Endothelial cell of umbilical vein (primary cell): Measurements from ENCODE around the gene TULP1. TPM values are rescaled to one million over a fixed set of nuclear protein-coding genes. Genes with fewer than 3 reads are reported as not detected.

Source experiments
- BruUV-seq: library from RNA; stranded (reverse); fragments of 400-500 nt; replicated peaks from 2 replicates; lab custom pipeline; 2021; lab: Mats Ljungman, UMichigan
- CTCF ChIA-PET: fragments of 300-600, 350-600 bp; sonication (Branson Sonifier 250); formaldehyde crosslinking; loops from one replicate; lab custom pipeline; 2021; ENCODE audit warnings: antibody characterized with exemption, inconsistent platforms; lab: Charles Lee
- POLR2A ChIA-PET: fragments of 300-600, 350-600 bp; sonication (Branson Sonifier 250); formaldehyde crosslinking; loops from one replicate; lab custom pipeline; 2021; ENCODE audit warnings: antibody characterized with exemption, inconsistent platforms; lab: Charles Lee
- DNase-seq: peaks from one replicate; pipeline ENCODE4 v3.0.0-alpha.2; 2011; ENCODE audit warnings: low read depth, low spot score
- FAIRE-seq: peaks from 2 replicates; lab custom pipeline; 2011; peaks lifted over from hg19 to GRCh38; lab: Jason Lieb, UNC
- H2AFZ ChIP-seq: 2 replicates; pipeline ENCODE4 v1.6.0; 2012; ENCODE audit warnings: low read depth, low read length, control low read depth, inconsistent platforms
- H3K27ac ChIP-seq: 2 replicates; pipeline ENCODE4 v1.5.1; 2011; ENCODE audit warnings: low read depth, mild to moderate bottlenecking, control low read depth, low read length, moderate library complexity; ENCODE audit not compliant: insufficient read depth
- H3K27me3 ChIP-seq, 2 experiments: 2 replicates each; pipeline versions ENCODE4 v1.6.0 to v1.6.1; 2011; ENCODE audit warnings: low read length in 2 of 2, mixed read lengths in 1 of 2; ENCODE audit not compliant: control insufficient read depth in 2 of 2, insufficient read depth in 2 of 2
- H3K36me3 ChIP-seq, 2 experiments: 2 replicates in 1 of 2; 3 replicates in 1 of 2; pipeline ENCODE4 v1.5.1; 2011; ENCODE audit warnings: low read length in 2 of 2, mild to moderate bottlenecking in 1 of 2, moderate library complexity in 1 of 2; ENCODE audit not compliant: control insufficient read depth in 2 of 2, insufficient read depth in 2 of 2; ENCODE audit errors: extremely low read depth in 1 of 2
- H3K4me1 ChIP-seq: 3 replicates; pipeline ENCODE4 v1.5.1; 2011; ENCODE audit warnings: mild to moderate bottlenecking, low read length; ENCODE audit not compliant: control insufficient read depth, insufficient read depth; ENCODE audit errors: extremely low read depth
- H3K4me2 ChIP-seq: 2 replicates; pipeline ENCODE4 v1.6.1; 2011; ENCODE audit warnings: low read length, control low read depth, mixed read lengths; ENCODE audit not compliant: insufficient read depth
- H3K4me3 ChIP-seq, 3 experiments: fragments of 200-600 bp in 1 of 3; sonication (generic), shearing (Covaris generic) in 1 of 3; replicated peaks in 1 of 3; 2 replicates each; pipeline ENCODE4 v1.5.1; 2011 to 2016; ENCODE audit warnings: control low read depth in 3 of 3, low read length in 3 of 3, mild to moderate bottlenecking in 2 of 3, inconsistent platforms in 1 of 3, low read depth in 1 of 3, moderate library complexity in 1 of 3; ENCODE audit not compliant: insufficient read depth in 1 of 3
- H3K79me2 ChIP-seq: 2 replicates; pipeline ENCODE4 v1.6.0; 2012; ENCODE audit warnings: low read length, inconsistent platforms; ENCODE audit not compliant: control insufficient read depth, insufficient read depth
- H3K9ac ChIP-seq: replicated peaks from 2 replicates; pipeline ENCODE3; 2011; ENCODE audit warnings: low read length, control low read depth; ENCODE audit not compliant: insufficient read depth; ENCODE audit errors: extremely low read depth
- H3K9me1 ChIP-seq: replicated peaks from 3 replicates; pipeline ENCODE4 v1.6.0; 2011; ENCODE audit warnings: mild to moderate bottlenecking, low read length; ENCODE audit not compliant: control insufficient read depth, insufficient read depth; ENCODE audit errors: extremely low read depth
- H3K9me3 ChIP-seq: replicated peaks from 2 replicates; pipeline ENCODE4 v1.5.1; 2012; ENCODE audit warnings: low read length, inconsistent platforms; ENCODE audit not compliant: control insufficient read depth, insufficient read depth
- H4K20me1 ChIP-seq: replicated peaks from 2 replicates; pipeline ENCODE3; 2011; ENCODE audit warnings: mild to moderate bottlenecking, low read length; ENCODE audit not compliant: control insufficient read depth, insufficient read depth; ENCODE audit errors: extremely low read depth
- EZH2 ChIP-seq: IDR thresholded peaks from 2 replicates; pipeline ENCODE4 v1.6.1; 2012; ENCODE audit warnings: borderline replicate concordance, low read depth, mild to moderate bottlenecking, moderate library complexity, low read length, inconsistent platforms; ENCODE audit not compliant: severe bottlenecking
- FOS ChIP-seq: IDR thresholded peaks from 2 replicates; pipeline ENCODE4 v1.6.1; 2011; ENCODE audit warnings: mild to moderate bottlenecking, low read length, moderate library complexity, borderline replicate concordance; ENCODE audit not compliant: insufficient read depth
- GATA2 ChIP-seq: IDR thresholded peaks from 2 replicates; pipeline ENCODE4 v1.7.0; 2011; ENCODE audit warnings: low read depth, mild to moderate bottlenecking, moderate library complexity, mixed read lengths, low read length; ENCODE audit not compliant: insufficient read length, insufficient read depth
- JUN ChIP-seq: IDR thresholded peaks from 2 replicates; pipeline ENCODE4 v1.6.1; 2011; ENCODE audit warnings: borderline replicate concordance, low read depth; ENCODE audit not compliant: insufficient read length, insufficient read depth
- MYC ChIP-seq: IDR thresholded peaks from one replicate; pipeline ENCODE4 v1.6.1; 2011; ENCODE audit warnings: mild to moderate bottlenecking, low read depth, low read length
- POLR2A ChIP-seq: IDR thresholded peaks from 2 replicates; pipeline ENCODE4 v1.6.1; 2012; ENCODE audit warnings: low read depth, mild to moderate bottlenecking, control low read depth, low read length
- POLR2AphosphoS5 ChIP-seq: IDR thresholded peaks from 2 replicates; pipeline ENCODE4 v1.6.1; 2012; ENCODE audit warnings: low read depth, mild to moderate bottlenecking, control low read depth, low read length, moderate library complexity; ENCODE audit not compliant: insufficient read depth
- dilution Hi-C: fragments of 300-500 bp; cut with MboI; formaldehyde crosslinking; loops from one replicate; pipeline ENCODE4 v1.15.0; 2019; ENCODE audit warnings: low sequenced_read_pairs; ENCODE audit not compliant: extremely low pct_ligation_motif_present
- intact Hi-C: fragments of 100-400 bp; cut with micrococcal nuclease; formaldehyde crosslinking; loops from one replicate; pipeline ENCODE4 v1.10.0; 2022
- polyA plus RNA-seq, 4 experiments: library from polyadenylated mRNA; depleted of rRNA in 3 of 4; stranded (reverse) in 3 of 4; unstranded in 1 of 4; fragments of >200 nt; gene quantifications; 2 replicates each; pipeline versions ENCODE4 v1.2.1 to v1.2.3, GENCODE V29; 2011 to 2012; ENCODE audit warnings: missing spikeins in 1 of 4
- total RNA-seq: library from RNA; stranded (reverse); gene quantifications from 2 replicates; pipeline ENCODE4 v1.2.3, GENCODE V29; 2021
- TF ChIP-seq, protein P1 (sequence below): IDR thresholded peaks from 2 replicates; pipeline ENCODE4 v1.6.1; 2011; ENCODE audit not compliant: insufficient read depth, insufficient read length
- TF ChIP-seq, protein P2 (sequence below), 2 donors: IDR thresholded peaks; 1 replicate in 1 of 2; 2 replicates in 1 of 2; pipeline ENCODE4 v1.5.1; 2011; ENCODE audit warnings: low read length in 2 of 2, mild to moderate bottlenecking in 2 of 2, moderate library complexity in 2 of 2, control low read depth in 1 of 2, inconsistent platforms in 1 of 2, low read depth in 1 of 2; ENCODE audit not compliant: insufficient read depth in 1 of 2; ENCODE audit errors: extremely low read depth in 1 of 2

The TULP1 gene
- total and polyA plus RNA-seq, 2 donors (not counting 3 experiments of a cell fraction or from before 2014, with no cell fraction given), result not detected

DNA sequence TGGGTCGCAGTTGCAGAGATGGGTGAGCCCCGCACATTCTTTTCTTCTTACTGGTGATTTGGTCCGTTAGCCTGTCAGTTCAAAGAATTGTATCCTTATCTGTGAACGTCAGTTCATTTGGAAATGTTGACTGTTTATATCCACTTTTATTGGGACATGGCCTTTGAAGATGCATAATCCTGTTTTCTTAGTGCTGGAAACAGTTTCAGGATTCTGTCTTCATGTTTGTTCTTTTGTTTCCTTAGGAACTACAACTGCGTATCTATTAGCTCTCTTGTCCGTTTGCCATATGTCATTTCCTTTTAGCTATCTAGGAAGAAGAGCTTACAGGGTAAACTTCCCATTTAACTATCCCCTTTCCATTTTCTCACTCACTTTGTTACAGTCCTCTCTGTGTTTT, 35.0 kb upstream of the TULP1 start:
- no TSS peak for BruUV-seq

More for the DNA sequence above, 35.0 kb upstream of the TULP1 start:
- Histone ChIP-seq H3K9me3 (no peaks in the 10 kb centered on the region), H3K27me3 (peaks cover 3 to 9% of the 10 kb centered on the region in 2 experiments), H3K79me2 (no peaks in the 10 kb centered on the region), H2AFZ (peak overlapping the region; percentile 40), H3K36me3 (no peaks in the 10 kb centered on the region), H3K27ac (no peak overlapping the region), H3K4me3 (no peak overlapping the region), H4K20me1 (no peaks in the 10 kb centered on the region), H3K9ac (no peak overlapping the region), H3K4me2 (no peak overlapping the region), H3K9me1 (no peaks in the 10 kb centered on the region), H3K4me1 (no peaks in the 10 kb centered on the region)
- POLR2A ChIA-PET, result no interaction called here
- dilution Hi-C loops, result no loop called here
- intact Hi-C loops, result no loop called here
- TF ChIP-seq GATA2, result no peak
- TF ChIP-seq, protein P1, sequence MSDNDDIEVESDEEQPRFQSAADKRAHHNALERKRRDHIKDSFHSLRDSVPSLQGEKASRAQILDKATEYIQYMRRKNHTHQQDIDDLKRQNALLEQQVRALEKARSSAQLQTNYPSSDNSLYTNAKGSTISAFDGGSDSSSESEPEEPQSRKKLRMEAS, result no peak
- TF ChIP-seq POLR2A, result no peak
- no peak for TF ChIP-seq FOS
- no peak for TF ChIP-seq EZH2
- no peak for TF ChIP-seq MYC
- no peak for TF ChIP-seq POLR2AphosphoS5
- TF ChIP-seq, protein P2, sequence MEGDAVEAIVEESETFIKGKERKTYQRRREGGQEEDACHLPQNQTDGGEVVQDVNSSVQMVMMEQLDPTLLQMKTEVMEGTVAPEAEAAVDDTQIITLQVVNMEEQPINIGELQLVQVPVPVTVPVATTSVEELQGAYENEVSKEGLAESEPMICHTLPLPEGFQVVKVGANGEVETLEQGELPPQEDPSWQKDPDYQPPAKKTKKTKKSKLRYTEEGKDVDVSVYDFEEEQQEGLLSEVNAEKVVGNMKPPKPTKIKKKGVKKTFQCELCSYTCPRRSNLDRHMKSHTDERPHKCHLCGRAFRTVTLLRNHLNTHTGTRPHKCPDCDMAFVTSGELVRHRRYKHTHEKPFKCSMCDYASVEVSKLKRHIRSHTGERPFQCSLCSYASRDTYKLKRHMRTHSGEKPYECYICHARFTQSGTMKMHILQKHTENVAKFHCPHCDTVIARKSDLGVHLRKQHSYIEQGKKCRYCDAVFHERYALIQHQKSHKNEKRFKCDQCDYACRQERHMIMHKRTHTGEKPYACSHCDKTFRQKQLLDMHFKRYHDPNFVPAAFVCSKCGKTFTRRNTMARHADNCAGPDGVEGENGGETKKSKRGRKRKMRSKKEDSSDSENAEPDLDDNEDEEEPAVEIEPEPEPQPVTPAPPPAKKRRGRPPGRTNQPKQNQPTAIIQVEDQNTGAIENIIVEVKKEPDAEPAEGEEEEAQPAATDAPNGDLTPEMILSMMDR (IDR thresholded peaks at IDR 0.05; ENCODE audit: extremely low read depth in 1 of 2, insufficient read depth in 1 of 2, low read depth in 1 of 2, low read length in 2 of 2), result no peak
- TF ChIP-seq JUN, result no peak
- DNase-seq (no peak), FAIRE-seq (no peak)
- CTCF ChIA-PET, result interaction anchor here (1.3 to 1.9 kb wide), 3 partner anchors 25 to 223 kb away, joined by 3 to 7 read pairs (median 5); partner anchors contain the start of gene ARMC12
